DMS79 treated with DMSO at 0.1 percent for 48 hours (cell line): Measurements from ENCODE around the gene WNT7B.

Experiments
- DNase-seq: peaks from one replicate; lab custom pipeline; 2025; lab: John Stamatoyannopoulos, UW

The WNT7B gene

GRCh38 chr22:45995405-45996101 is 18.6 kb upstream of the WNT7B start:
- DNase-seq, result no peak

DNA sequence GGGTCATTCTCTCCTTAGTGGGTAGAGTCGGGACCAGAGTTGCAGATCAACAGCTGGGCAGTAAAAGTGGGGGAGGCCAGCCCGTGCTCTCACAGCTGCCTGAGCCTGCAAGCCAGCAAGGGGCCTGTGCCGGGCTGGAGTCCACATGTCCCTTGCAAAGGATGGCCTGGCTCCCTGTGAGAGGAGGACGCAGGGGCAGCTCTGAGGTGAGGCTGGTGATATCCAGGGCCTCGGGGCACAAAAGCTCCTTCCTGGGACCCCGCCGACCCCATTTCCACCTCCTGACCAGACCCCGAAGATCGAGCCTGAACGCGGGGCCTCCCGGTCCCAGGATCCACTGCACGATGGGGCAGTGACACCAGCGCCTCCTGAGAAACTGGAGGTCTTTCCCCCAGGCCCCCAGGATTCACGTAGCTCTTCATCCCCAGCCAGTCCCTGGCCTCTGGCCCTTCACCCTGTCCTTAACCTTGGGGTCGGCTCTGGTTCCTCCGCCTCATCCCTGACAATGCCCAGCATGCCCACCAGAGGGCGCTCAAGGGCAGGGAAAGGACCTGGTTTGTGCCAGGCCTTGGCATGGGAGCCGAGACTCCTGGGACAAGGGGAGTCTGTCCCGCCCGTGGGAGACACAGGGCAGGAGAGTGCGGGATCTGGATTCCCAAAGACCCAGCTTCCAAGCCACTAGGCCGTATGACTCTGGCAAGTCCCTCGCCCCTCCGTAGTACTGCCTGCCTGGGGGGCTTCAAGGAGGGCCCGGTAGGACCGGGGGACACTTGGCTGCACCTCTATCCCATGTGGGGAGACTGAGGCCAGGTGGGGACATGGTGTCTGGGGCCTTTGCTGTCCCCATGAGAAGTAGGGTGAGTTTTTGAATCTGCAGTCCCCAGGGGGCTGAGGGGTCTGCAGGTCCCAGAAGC is 17.8 kb upstream of the WNT7B start:
- no peak for DNase-seq

GRCh38 chr22:45993841-45994240 is 16.9 kb upstream of the WNT7B start:
- no peak for DNase-seq

GRCh38 chr22:45993143-45993692 is 16.3 kb upstream of the WNT7B start:
- DNase-seq, result no peak

- no peak for DNase-seq
These were observed 15.8 kb upstream of the WNT7B start for GRCh38 chr22:45992737-45993136.

- DNase-seq, result no peak
These were observed 14.1 kb upstream of the WNT7B start for GRCh38 chr22:45991098-45991497.

GRCh38 chr22:45987136-45987861 is 10.3 kb upstream of the WNT7B start:
- DNase-seq, result no peak

GRCh38 chr22:45984316-45984916 is 7.5 kb upstream of the WNT7B start:
- DNase-seq, result no peak

DNA sequence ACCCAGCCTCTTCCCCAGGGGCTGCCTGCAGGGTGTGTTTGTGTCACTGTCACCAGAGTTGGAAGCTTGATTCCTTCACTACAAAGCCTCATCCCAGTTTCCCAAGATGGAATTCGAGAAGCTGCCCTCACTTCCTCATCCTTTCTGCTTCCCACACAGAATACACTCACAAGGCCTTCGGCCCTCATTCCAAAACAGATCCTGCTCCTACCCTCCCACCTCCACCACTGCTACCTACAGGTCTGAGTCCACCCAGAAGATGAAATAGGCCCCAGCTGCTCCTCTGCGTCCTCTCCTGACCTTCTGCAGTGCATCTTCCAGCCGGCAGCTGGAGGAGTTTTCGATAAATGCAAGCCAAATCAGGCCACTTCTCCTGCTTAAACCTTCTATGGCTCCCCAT is 6.8 kb upstream of the WNT7B start:
- DNase-seq, result no peak

DNA sequence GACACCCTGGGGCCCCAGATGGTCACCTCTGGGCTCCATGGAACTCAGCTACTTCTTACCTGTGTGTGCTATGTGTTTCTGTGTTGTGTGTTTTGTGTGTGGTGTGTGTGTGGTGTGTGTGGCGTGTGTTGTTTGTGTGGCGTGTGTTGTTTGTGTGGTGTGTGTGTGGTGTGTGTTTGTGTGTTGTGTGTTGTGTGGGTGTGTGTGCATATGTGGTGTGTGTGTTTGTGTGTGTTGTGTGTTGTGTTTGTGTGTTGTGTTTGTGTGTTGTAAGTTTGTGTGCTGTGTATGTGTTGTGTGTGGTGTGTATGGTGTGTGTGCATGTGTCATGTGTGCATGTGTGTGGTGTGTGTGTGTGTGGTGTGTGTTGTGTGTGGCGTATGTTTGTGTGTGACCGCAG is 3.8 kb upstream of the WNT7B start:
- no peak for DNase-seq

DNA sequence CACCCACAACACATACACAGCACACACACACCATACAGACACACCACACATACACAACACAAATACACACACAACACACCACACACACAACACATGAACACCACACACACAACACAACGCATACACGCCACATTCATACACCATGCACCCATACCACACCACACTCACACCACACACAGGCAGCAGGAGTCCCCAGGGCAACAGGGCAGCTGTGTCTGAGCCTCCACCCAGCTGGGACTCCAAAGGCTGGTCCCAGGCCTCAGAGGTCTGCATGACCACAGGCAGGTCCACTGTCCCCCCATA is 3.3 kb upstream of the WNT7B start:
- no peak for DNase-seq

- DNase-seq, result no peak
These were observed 1.3 kb upstream of the WNT7B start for GRCh38 chr22:45978275-45978713.

DNA sequence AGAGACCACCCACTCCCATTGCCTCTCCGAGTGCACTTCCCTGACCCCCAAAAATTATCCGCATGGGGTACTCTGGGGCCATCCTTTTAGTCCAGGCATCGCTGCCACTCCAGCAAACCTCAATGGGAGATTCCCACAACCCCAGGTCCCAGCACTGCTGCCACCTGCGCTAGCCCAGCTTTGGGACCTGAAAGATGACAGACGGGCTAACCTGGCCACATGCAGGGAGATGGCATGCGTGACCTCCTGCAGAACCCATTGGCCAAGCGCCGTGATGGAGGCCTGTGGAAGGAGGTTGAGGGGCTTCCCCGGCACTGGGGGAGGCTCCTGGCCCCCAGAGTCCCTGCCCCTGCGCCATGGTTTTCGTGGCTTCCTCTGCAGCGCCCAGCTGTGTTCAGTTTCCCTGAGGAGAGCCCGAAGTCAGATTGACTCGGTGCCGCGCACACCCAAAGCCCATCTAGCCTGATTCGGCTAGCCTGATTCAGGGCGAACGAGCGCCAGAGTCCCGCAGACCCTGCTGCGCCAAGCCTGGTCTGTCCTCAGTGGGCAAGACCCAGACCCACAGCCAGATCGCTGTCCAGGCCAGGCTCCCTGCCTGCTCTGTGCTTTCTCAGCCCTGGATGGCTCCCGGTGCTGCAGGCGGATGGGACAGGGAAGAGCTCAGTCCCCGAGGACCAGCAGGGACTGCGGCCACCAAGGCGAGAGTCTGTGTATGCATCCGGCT is 751 bp upstream of the WNT7B start:
- DNase-seq, result no peak

DNA sequence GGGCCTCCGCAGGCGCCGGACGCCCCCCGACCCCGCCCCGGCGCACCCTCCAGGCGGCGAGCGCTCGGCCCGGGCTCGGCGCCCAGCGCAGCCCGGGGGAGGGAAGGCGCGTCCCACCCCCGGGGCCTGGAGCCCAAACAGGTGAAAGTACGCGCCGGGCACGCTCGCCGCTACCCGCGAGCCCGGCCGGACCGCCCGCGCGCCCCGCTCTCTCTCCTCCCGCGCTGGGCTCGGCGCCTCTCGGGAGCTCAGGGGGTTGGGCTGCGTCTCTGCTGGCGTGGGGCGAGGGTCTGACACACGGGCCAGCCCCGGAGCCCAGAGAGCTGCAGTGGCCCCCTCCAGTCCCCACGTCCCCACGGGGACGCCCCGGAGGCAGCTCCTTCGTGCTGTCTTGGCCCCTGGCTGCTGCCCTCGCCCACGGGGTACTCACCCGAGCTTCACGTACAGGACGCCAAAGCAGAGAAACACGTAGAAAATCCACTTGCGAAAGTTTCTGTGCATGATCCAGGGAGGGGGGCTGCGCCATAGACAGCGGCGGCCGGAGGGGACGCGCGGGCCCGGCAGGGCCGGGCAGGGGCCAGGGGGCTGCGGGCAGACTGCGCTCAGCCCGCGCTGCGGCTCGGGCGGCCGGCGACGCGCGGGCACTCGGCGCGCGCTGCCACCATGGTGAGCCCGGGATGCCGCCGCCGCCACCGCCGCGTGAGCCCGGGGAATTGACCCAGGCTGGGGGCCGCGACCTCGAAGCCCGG is 534 bp downstream of the WNT7B start:
- no peak for DNase-seq

GRCh38 chr22:45975164-45976161 is 1.5 kb downstream of the WNT7B start:
- peak; percentile 25 for DNase-seq

- DNase-seq, result no peak
These were observed 2.5 kb downstream of the WNT7B start for GRCh38 chr22:45974498-45974897.

GRCh38 chr22:45972889-45973253 is 4.1 kb downstream of the WNT7B start:
- no peak for DNase-seq

DNA sequence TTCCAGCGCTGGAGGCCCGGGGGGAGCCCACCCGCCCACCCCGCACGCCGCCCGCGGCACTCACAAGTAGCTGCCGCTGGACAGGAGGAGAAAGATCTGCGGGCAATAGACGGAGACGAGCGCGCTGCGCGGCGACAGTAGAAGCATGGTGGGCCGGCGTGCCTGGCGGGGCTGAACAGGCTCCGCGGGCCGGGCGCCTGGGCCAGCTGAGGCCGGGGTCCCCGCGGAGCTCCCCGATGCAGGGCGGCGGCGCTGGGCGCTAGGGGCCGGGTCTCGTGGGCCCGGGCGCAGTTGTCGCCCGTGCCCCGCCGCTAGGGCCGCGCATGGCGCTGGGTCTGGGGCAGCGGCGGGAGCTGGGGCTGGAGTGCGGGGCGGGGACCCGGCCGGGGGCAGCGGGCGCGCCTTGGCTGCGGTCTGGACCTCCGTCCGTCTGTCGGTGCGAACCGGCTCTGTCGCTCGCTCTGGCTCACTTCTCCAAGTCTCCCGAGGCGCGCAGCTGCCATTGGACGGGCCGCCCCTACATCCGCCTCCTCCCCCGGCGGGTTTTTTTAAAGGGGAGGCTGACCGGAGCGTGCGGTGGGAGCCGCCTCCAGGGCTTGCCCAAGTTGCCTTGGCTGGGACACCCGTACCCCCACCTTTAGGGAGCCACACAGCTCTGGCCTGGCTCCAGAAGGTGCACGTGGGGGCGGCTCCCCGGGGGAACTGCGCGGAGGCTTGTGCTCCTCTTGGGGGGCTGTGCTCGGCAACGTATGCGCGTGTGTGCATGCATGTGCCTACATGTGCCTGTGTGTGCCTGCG is 4.7 kb downstream of the WNT7B start:
- DNase-seq, result no peak
